C4-2B (cell line): Measurements from ENCODE around the gene OPN1SW.

ENCODE experiments used
- CTCF ChIP-seq: fragments of 450-650 bp; conservative IDR thresholded peaks from 2 replicates; pipeline ENCODE4 v1.5.1; 2017; ENCODE audit warnings: mild to moderate bottlenecking
- ZFX ChIP-seq: fragments of 450-650 bp; IDR thresholded peaks from 2 replicates; pipeline ENCODE4 v1.6.1; 2017

DNA sequence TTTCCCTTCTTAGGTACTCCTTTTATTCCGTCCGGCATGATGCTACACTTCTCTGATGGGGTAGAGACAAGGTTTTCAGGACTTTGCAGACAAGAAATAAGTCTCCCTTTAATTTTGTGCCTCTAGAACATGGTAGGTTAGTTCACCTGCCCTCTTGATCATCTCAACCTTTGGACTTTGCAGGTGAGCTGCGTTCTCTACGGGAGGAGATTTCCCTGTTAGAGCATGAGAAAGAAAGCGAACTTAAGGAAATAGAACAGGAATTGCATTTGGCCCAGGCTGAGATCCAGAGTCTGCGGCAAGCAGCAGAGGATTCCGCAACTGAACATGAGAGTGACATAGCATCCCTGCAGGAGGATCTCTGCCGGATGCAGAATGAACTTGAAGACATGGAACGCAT lies 25.4 kb upstream of the OPN1SW start:
- TF ChIP-seq CTCF = no peak
- no peak for TF ChIP-seq ZFX
